GM11168 (cell line): ENCODE measurements around the gene UNC119B.
"Not testable (repeated sequence)": the region's sequence is repeated elsewhere in the genome, so short reads cannot be mapped to it uniquely, and the experiment has no call there.

Source experiments
- in situ Hi-C: fragments of 300-500 bp; cut with MboI; formaldehyde crosslinking; loops from one replicate; pipeline ENCODE4 v1.12.0; 2022; ENCODE audit warnings: low sequenced_read_pairs; ENCODE audit not compliant: unreplicated experiment

Gene UNC119B

DNA sequence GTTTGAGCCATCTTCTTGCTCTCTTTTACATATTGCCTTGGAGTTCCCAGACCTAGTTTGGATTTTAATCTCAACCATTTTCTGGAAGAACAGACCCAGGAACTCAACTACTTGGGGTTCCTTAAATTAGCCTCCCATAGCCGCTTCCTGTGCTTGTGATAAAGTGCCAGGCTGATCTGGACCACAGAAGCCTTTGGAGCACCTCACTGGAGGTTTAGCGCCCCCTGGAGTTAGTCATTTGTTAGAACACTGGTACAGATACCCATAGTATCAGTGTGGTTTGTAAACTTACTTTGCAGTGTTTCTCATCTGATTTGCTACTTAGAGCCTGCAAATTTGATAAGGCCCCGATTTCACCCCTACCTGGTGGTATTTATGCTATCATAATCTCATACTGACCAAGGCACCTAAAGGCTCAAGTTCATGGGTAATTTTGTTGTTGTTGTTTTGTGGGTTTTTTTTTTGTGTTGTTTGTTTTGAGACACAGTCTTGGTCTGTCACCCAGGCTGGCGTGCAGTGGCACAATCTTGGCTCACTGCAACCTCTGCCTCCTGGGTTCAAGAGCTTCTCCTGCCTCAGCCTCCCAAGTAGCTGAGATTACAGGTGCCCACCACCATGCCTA, 3.7 kb downstream of the UNC119B start:
- in situ Hi-C loops = loop anchor here (5.0 kb wide), 1 partner anchor 72 kb away; the partner anchor contains the start of gene CABP1

DNA sequence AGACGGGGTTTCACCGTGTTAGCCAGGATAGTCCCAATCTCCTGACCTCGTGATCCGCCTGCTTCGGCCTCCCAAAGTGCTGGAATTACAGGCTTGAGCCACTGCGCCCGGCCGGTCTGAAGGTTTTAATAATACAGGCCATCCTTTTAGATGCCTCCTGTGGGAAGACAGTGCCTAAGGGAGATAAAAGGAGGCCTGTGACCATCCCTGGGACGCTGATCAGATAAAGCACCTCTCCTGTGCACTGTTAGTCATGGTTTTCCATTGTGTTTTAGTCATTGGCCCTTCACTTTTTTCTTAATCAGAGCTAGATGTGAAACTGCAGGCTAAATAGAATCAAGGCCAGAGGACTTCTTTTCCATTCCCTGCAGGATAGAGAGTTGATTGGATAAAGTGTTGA, 7.8 kb downstream of the UNC119B start:
- in situ Hi-C loops = no loop called here

DNA sequence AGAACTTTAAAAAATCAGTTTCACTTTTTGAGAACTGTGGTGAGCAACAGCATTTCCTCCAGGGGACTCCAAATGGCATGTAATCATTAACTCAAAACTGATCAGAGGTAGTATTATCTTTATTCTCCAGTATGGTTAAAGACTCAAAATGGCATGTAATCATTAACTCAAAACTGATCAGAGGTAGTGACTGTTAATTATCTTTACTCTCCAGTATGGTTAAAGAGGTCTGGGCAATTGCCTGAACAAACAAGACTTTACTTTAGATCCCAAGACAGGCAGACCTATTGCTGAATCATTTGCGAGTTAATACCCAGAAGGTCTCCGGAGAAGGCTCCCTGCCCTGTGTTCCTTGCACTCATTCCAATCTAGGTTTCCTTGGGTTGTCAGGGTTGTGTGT, 8.8 kb downstream of the UNC119B start:
- in situ Hi-C loops = no loop called here

DNA sequence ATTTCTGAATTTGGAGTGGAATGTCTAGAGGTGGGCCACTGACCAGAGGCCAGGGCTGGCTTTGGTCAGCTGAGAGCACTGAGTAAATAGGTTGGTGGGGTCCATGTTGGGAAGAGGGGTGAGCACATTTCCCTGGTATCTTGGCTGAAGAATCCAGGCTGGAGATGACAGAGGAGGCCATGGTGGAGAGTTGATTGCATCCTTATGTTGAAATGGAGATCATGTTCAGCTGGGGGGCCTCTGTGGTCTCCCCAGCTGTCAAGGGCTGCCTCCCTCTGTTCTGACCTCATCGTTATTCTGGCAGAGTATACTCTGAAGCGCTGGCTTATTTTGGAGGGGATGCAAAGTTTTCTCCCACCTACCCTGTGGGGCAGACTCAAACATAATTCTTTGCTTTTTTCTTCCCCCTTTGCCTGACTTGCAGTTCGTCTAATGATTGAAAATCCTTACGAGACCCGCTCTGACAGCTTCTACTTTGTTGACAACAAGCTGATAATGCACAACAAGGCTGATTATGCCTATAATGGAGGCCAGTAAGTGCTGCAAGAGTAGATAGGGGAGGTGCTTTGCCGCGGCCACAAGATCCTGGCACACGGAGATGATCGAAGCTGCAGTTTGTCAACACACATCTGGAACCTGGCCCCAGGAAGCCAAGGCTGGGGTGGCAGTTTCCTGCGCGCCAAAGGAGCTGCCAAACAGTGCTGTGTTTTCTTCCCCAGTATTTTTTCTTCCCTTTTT, 9.4 kb downstream of the UNC119B start:
- in situ Hi-C loops = no loop called here

DNA sequence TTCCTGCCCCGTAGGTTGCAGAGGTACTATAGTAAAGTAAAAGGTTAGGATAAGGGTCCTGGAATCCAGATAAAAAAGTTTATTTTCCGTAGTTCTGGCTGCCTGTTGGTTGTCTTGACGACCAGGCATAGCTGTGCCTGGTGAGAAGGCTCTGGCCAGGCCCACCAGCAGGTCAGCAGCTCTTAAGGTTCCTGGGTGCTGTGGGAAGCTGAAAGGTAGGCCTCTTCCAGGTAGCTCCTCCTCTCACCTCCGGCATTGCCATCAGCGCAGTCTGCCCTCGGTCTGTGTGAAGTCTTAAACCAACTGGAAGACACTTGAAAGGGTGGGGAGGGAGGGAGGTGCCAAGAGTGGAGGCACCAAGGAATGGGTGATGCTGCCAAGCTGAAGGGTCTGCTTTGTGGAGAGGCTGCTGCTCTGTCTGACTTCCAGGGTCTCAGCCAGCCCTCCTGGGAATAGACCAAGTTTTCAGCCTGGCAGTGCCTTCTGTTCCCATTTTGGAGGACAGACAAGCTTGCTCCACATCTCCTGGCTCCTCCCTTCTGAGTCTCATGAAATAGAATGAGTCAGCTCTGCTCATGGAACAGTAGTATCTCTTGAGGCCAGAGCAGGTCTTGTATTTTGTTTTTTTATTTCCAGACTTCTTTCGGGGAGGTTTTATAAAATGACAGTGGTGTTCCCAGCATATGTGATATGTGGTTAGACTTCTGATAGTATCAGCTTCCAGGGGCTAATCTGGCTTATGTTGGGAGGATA, 10.2 kb downstream of the UNC119B start:
- in situ Hi-C loops = no loop called here

DNA sequence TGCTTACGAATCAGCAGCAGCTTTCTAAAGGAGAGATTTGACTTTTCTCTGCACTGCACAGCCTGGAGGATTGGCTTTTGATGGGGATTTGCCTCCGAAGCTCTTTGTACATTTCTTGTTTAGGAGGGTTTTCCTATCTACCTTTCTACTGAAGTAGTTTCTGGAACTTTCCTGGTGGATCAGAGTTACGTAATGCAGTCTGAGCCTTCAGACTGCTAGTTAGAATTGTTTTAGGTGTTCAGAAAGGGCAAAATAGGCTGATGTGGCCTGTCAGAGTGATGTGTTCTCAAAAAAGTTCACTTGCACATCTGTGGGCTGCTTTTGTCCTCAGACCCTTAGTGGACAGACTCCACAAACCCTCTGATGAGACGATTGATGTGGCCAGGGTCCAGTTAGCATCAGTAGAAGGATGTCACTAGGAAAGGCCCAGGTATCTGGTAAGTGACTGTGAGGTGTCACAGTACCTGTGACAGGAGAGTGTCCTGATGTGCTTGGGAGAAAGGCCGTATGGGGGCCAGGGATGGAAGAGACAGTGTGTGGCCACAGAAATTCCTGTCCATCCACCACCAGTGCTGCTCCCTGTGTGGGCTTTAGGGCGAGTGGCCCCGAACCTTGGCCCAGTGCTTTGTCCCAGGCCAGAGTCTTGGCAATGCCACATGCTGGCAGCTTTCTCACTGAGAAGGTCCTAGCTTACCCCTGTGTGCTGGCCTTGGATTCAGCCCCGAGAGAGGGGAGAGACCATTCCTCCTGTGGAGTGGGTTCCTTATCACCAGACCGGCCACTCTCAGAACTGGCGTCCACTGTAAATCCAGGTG, 10.9 kb downstream of the UNC119B start:
- in situ Hi-C loops = no loop called here

DNA sequence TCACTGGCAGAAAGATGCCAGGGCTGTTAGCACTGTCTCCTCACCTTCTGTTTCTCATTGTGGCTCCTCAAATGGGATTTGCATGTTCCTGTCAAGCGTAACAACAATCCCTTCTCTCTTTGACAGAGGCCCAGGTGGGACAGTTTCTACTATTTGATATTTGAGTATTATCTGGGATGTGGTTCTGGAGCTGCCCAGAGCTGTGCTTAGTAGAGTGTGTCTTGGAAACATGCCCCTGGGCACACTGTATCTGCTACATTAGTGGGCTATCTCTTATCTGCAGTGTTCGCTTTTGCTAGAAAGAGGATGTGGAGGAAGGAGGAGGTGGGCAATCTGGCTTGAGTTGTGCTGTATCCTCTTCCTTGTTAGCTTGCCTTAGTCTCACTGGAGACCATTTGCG, 11.6 kb downstream of the UNC119B start:
- in situ Hi-C loops = no loop called here

DNA sequence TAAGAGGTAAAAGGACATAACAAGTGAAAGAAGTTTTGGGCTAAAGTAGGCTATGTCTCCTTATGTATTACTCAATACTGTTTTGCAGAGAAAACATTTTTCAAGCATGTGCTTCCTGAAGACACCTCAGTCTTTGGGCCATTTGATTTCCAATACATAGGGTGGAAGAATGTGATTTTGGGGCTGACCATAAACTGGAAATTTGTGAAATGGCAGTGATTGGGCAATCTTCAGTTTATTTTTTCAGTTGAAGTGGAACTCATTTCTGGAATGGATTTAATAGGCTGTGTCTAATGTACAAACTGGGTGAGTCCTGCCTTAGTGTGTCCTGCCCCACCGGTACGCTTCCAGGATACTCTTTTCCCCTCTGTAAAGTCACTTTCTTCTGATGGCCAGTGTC, 12.5 kb downstream of the UNC119B start:
- in situ Hi-C loops = no loop called here

DNA sequence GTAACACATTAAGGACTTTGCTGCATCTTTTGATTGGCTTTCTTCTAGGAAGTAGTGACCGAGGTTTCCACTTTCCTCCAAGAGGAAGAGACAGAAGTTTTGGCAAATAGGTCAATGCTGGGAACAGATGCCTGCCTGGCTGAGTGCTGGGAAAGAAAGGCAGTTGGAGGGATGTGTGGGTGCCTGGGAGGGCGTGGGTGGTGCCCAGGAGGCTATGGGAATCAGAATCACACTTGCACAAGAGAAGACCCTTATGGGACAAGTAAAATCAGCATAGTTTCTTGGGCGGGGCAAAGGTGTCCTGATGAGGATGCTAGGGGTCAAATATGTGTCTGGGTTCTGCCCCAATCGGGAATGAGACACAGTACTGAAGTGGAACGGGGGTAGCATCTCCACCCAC, 14.5 kb downstream of the UNC119B start:
- in situ Hi-C loops = no loop called here

DNA sequence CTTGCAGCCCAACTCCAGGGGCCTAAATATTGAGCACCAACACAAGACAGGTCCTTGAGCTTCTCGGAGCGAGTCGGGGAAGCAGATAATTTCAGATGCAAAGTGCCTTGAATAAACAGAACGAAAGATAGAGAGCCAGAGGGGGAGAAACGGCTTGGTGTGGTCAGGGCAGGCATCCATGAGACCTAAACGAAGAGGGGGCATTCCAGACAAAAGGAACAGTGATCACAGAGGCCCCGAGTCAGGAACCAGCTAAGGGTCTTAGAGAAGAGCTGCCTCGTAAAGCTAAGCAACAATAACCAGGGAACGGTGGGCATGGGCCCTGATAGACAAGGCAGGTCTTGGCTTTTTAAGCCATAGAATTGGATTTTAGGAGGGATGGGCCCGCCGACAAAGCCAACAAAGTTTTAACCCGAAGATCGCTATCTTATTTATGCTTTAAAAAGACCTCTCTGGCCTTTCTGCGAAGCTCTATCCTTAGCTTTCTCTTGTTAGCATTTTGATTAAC, 14.9 kb downstream of the UNC119B start:
- in situ Hi-C loops = no loop called here

DNA sequence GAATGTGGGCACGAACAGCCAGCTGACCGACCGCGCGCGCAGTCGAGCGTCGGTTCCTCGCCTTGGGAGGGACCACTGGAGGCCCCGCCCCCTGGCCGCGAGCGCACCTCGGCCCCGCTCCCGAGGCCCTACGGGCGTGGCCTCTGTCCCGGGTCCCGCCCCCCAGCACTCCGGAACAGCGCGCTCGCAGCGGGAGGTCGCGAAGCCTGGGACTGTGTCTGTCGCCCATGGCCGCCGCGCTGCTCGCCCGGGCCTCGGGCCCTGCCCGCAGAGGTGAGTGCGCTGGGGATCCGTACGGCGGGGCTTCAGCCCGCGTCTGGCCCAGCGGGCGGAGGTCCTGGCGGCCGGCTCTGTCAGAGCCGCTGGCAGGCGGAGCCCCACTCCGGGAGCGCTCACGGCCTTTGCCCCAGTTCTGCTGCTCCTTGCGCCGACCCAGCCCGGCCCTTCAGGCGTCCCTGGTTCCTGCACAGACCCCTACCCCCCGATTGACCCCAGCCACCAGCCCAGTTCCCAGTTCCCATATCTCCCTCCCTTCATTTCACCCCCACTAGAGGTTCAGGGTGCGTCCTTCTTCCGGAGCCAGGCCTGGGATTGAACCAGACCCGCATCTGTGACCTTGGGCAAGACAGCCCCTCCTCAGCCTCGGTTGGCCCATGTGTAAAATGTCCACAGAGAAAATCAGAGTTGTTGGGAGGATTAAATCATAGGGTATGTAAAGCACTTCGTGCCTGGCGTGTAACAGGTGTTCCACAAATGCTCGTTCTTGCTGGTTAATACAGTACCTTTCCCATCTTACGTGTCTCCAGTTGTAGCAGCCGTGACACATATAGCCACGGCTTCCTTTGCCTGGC, 15.6 kb downstream of the UNC119B start, which contains the start of gene ACADS:
ACADS (plus strand) TSS at position 168 of the 851 bp plus-strand sequence; CDS start at position 228, 60 bp downstream.
- in situ Hi-C loops = no loop called here

DNA sequence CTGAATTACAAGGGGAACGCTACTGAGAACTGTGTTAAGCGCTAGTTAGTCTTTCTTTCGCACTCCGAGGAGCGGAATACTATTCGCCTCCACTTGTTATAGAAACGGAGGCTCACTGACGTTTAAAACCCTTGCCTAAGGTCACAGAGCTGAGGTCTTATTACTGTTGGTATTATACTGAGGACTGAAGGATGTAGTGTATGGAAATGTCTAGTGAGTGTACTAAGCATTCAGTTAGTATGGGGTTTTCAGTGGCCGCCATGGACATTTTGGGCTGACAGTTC, 16.2 kb downstream of the UNC119B start:
- in situ Hi-C loops = no loop called here

DNA sequence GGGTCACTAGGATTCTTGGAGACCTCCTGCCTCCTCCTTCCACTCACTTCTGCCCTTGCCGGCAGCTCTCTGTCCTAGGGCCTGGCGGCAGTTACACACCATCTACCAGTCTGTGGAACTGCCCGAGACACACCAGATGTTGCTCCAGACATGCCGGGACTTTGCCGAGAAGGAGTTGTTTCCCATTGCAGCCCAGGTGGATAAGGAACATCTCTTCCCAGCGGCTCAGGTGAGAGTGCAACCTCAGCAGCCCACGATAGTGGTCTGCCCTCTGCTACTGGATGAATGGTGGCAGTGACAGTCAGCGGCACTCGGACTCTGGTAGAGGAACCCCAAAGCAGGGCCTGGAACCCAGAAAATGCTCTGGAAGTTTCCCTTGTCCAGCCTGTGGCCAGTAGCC, 16.7 kb downstream of the UNC119B start:
- in situ Hi-C loops = no loop called here

DNA sequence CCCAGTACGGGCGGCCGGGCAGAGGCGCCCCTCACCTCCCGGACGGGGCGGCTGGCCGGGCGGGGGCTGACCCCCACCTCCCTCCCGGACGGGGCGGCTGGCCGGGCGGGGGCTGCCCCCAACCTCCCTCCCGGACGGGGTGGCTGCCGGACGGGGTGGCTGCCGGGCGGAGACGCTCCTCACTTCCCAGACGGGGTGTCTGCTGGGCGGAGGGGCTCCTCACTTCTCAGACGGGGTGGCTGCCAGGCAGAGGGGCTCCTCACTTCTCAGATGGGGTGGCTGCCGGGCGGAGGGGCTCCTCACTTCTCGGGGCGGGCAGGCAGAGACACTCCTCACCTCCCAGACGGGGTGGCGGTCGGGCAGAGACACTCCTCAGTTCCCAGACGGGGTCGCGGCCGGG, 21.9 kb downstream of the UNC119B start:
- in situ Hi-C loops = not testable (repeated sequence)

DNA sequence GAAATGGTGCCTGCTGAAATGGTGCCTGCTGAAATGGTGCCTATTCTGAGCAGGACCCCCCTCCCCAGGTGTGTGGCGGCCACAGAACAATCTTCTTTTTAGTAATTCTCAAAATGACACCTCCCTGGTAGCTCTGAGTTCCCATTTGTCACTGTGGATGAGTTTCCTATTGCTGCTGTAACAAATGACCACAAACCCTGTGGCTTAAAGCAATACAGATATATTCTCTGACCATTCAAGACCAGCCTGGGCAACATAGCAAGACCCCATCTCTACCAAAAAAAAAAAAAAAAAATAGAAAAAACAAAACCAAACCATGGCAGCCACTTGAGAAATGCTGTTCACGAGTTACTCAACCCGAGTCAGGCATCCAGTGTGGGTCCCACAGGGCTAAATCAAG, 23.3 kb downstream of the UNC119B start:
- in situ Hi-C loops = no loop called here

DNA sequence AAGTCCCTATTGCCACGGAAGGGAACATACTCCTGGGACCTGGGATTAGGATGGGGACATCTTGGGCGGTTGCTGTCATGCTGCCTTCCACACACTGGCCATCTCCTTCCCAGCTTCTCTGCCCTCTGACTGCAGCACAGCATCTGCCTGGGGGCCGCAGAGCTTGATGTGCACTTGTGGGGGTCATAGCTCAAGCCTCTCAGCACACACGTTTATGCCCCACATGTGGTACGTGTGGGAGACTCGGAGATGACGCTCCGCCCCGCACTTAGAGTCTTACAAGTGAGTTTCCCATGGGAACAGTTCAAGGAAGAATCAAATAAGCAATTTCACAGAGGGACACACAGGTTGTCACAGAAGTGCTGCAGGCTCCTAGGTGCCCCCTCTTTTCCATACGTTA, 24.0 kb downstream of the UNC119B start:
- in situ Hi-C loops = no loop called here

DNA sequence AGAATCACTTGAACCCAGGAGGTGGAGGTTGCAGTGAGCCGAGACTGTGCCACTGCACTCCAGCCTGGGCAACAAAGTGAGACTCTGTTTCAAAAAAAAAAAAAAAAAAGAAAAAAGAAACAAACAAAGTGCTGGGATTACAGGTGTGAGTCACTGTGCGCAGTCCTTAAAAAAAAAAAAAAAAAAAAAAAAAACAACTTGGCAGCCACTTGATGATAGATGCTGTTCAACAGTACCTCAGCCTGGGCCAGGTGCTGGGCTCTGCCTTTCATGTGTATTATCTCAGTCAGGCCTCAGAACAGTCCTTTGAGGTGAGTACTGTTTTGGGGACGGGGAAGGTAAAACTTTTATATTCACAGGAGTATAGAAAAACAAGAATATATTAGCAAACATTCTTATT, 24.9 kb downstream of the UNC119B start:
- in situ Hi-C loops = no loop called here

DNA sequence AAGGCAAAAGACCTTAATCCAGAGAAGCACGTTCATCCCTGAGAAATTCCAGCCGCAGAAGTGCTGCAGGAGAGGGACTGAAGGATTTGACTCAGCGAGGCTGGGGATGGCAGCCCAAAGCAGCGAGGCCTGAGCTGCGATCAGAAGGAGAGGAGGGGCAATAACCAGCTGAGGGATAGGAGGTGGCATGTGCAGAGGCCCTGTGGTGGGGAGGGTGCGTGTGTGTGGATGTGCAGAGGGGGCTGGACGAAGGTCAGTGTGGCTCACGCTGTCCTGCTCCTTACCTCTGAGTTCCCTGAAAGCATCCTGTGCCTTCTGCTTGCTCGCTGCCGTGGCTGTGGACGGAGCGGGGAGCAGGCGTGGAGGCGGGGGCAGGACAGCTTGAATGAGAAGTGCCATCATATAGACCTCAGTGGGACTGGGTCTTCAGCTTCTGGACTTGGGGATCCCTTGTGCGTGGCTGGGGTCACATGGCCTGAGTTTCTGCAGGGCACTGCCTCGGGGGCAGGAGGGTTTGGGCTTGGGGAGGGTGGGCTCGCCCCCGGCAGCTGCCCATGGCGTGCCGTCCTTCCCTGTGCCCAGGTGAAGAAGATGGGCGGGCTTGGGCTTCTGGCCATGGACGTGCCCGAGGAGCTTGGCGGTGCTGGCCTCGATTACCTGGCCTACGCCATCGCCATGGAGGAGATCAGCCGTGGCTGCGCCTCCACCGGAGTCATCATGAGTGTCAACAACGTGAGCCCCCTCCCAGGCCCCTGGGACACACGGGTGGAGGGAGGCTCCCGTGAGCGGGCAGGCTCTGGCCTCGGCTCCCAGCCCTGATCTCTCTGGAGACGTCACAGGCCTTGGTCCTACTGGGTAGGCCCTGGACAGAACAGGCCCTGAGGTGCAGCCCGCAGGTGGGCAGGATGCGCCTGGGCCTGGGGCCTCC, 26.4 kb downstream of the UNC119B start:
- in situ Hi-C loops = no loop called here
